Prostate gland (tissue), 2 donors: ENCODE measurements around the gene COL4A1.

ENCODE experiments used
- CTCF ChIP-seq, 4 experiments: fragments of 200-600 bp in 2 of 4; fragments of 450-650 bp in 2 of 4; sonication (generic) in 2 of 4; IDR thresholded peaks; 1 replicate in 3 of 4; 2 replicates in 1 of 4; pipeline ENCODE4 v1.5.1; 2016 to 2019; ENCODE audit warnings: antibody characterized with exemption in 4 of 4, mild to moderate bottlenecking in 2 of 4, moderate library complexity in 2 of 4
- POLR2A ChIP-seq: fragments of 450-650 bp; IDR thresholded peaks from one replicate; pipeline ENCODE4 v1.6.1; 2016; ENCODE audit warnings: antibody characterized with exemption, mild to moderate bottlenecking
- POLR2AphosphoS5 ChIP-seq: sonication (generic); formaldehyde crosslinking; IDR thresholded peaks from one replicate; pipeline ENCODE4 v1.6.1; 2017; ENCODE audit warnings: antibody characterized with exemption

GRCh38 chr13:110280985-110281688 lies 25.8 kb downstream of the COL4A1 start:
- TF ChIP-seq CTCF (IDR thresholded peaks at IDR 0.05) (no peak), POLR2A (no peak), POLR2AphosphoS5 (no peak)
